ENCODE measurements around the gene ERAL1. TPM values are rescaled to one million over a fixed set of nuclear protein-coding genes. Genes with fewer than 3 reads are reported as not detected.
"Not testable (repeated sequence)": the region's sequence is repeated elsewhere in the genome, so short reads cannot be mapped to it uniquely, and the experiment has no call there.

ERAL1 gene
- total RNA-seq, 1 donor from 2014 or later: 64.4 TPM

GRCh38 chr17:28888832-28889231, 34.0 kb downstream of the ERAL1 start:
- H3K4me1 Mint-ChIP-seq: peaks cover 44% of the 10 kb centered on the region
- TF ChIP-seq CTCF (conservative IDR thresholded peaks at IDR 0.05): no peak
- no peaks in the 10 kb centered on the region for H3K27me3 Mint-ChIP-seq (ENCODE audit: low read depth)

GRCh38 chr17:28889996-28890395, 35.2 kb downstream of the ERAL1 start:
- Mint-ChIP-seq H3K9me3 (no peaks in the 10 kb centered on the region), H3K4me1 (peaks cover 45% of the 10 kb centered on the region), H3K36me3 (ENCODE audit: low read depth) (peaks cover 3% of the 10 kb centered on the region), H3K27ac (ENCODE audit: unreplicated experiment) (no peak overlapping the region), H3K27me3 (ENCODE audit: low read depth) (no peaks in the 10 kb centered on the region), H3K4me3 (no peak overlapping the region)
- TF ChIP-seq CTCF (conservative IDR thresholded peaks at IDR 0.05): no peak
- DNase-seq (ENCODE audit: low read depth, low spot score): no peak

More at GRCh38 chr17:28888832-28889231, 34.0 kb downstream of the ERAL1 start:
- H3K36me3 Mint-ChIP-seq (ENCODE audit: low read depth): peaks cover 3% of the 10 kb centered on the region
- no peak for DNase-seq (ENCODE audit: low read depth, low spot score)
- H3K4me3 Mint-ChIP-seq: no peak overlapping the region
- no peak overlapping the region for H3K27ac Mint-ChIP-seq (ENCODE audit: unreplicated experiment)
- no peaks in the 10 kb centered on the region for H3K9me3 Mint-ChIP-seq

DNA sequence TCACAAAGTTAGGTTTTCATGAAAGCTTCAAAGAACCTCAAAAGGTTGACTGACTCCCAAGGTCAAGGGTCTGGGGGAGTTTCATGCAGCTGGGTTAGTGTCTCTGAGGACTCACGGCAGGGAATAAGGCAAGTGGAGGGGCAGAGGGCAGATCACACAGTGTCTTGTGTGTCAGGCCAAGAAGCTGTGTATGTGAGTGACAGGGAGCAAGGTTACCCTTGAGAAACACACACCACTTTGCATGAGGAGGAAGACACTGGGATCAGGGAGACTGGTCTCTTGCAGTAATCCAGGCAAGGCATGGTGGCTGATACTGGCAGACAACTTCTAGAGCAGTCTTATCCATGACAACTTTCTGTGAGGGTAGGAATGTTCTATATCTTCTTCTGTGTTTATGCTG, 36.4 kb downstream of the ERAL1 start:
- H3K36me3 Mint-ChIP-seq (ENCODE audit: low read depth): peaks cover 3% of the 10 kb centered on the region
- no peak for DNase-seq (ENCODE audit: low read depth, low spot score)
- no peaks in the 10 kb centered on the region for H3K27me3 Mint-ChIP-seq (ENCODE audit: low read depth)
- H3K4me1 Mint-ChIP-seq: peaks cover 54% of the 10 kb centered on the region
- H3K9me3 Mint-ChIP-seq: no peaks in the 10 kb centered on the region
- no peak for TF ChIP-seq CTCF (conservative IDR thresholded peaks at IDR 0.05)
- no peak overlapping the region for H3K27ac Mint-ChIP-seq (ENCODE audit: unreplicated experiment)
- H3K4me3 Mint-ChIP-seq: peak overlapping the region; percentile 66

DNA sequence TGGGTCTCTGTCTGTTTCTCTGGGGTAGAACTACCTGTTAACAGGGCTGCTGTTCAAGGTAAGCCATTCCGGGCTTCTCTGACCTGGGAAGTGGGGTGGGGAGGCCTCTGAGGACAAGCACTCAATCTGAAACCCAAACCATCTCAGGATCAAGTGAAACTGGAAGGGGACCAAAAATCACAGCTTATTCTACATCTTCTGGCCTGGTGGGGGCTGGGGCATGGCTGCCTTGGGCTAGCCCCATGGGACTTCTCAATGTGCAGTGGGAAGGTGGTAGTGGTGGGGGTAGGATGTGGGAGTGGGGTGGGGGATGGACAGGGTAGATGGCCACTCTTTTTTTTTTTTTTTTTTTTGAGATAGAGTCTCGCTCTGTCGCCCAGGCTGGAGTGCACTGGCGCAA, 37.2 kb downstream of the ERAL1 start:
- no peak for DNase-seq (ENCODE audit: low read depth, low spot score)
- no peak overlapping the region for H3K27ac Mint-ChIP-seq (ENCODE audit: unreplicated experiment)
- TF ChIP-seq CTCF (conservative IDR thresholded peaks at IDR 0.05): no peak
- H3K9me3 Mint-ChIP-seq: no peaks in the 10 kb centered on the region
- H3K4me1 Mint-ChIP-seq: peaks cover 56% of the 10 kb centered on the region
- no peak overlapping the region for H3K4me3 Mint-ChIP-seq
- no peaks in the 10 kb centered on the region for H3K27me3 Mint-ChIP-seq (ENCODE audit: low read depth)
- peaks cover 3% of the 10 kb centered on the region for H3K36me3 Mint-ChIP-seq (ENCODE audit: low read depth)

- DNase-seq (ENCODE audit: low read depth, low spot score); H3K36me3 Mint-ChIP-seq (ENCODE audit: low read depth); H3K9me3 Mint-ChIP-seq; H3K27me3 Mint-ChIP-seq (ENCODE audit: low read depth): not testable (repeated sequence)
- Mint-ChIP-seq H3K4me1 (peaks cover 58% of the 10 kb centered on the region), H3K4me3 (peak overlapping the region; percentile 70), H3K27ac (ENCODE audit: unreplicated experiment) (peak overlapping the region; percentile 43)
Measured at GRCh38 chr17:28893248-28894183, 38.7 kb downstream of the ERAL1 start.

DNA sequence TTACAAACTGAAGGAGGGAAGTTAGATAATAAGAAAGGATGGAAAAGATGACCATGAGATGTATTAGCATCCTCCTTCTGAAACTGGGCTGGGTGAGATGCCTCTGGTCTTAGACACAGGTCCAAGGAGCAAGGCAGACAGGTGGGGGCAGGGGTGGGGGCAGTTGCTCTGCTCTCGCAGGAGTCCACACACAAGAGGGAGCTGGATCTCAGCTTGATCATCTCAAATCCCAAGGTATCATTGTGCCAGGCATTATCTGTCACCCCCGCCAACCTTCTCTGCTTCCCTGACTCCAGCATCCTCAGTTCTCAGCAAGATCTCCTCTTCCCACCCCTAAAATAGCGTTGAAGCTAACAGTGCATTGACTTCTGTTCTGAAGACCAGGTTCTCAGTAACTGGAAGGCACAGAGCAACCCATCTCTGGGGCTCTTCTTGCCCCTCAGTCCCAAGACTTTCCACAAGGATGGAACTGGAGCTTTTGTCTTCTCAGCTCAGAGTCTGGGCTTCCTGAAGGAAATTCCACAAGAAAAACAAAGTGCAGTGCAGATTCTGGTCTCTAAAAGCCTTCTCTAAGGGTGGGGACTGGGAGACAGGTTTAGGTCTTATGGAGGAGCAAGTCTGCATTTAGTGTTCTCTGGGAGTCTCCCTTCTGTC, 41.1 kb downstream of the ERAL1 start:
- no peaks in the 10 kb centered on the region for H3K27me3 Mint-ChIP-seq (ENCODE audit: low read depth)
- H3K4me1 Mint-ChIP-seq: peaks cover 56% of the 10 kb centered on the region
- DNase-seq (ENCODE audit: low read depth, low spot score): no peak
- no peak overlapping the region for H3K27ac Mint-ChIP-seq (ENCODE audit: unreplicated experiment)
- H3K9me3 Mint-ChIP-seq: no peaks in the 10 kb centered on the region
- no peak for TF ChIP-seq CTCF (conservative IDR thresholded peaks at IDR 0.05)
- H3K36me3 Mint-ChIP-seq (ENCODE audit: low read depth): peaks cover 13% of the 10 kb centered on the region
- H3K4me3 Mint-ChIP-seq: peak overlapping the region; percentile 98

Data from neural crest cell (in vitro differentiated cells).